ENCODE measurements around the gene INPP5D. TPM values are rescaled to one million over a fixed set of nuclear protein-coding genes. Genes with fewer than 3 reads are reported as not detected.

Gene INPP5D
- total RNA-seq, 4 donors from 2014 or later, result 7.8 to 40.4 (median 26.1) TPM

DNA sequence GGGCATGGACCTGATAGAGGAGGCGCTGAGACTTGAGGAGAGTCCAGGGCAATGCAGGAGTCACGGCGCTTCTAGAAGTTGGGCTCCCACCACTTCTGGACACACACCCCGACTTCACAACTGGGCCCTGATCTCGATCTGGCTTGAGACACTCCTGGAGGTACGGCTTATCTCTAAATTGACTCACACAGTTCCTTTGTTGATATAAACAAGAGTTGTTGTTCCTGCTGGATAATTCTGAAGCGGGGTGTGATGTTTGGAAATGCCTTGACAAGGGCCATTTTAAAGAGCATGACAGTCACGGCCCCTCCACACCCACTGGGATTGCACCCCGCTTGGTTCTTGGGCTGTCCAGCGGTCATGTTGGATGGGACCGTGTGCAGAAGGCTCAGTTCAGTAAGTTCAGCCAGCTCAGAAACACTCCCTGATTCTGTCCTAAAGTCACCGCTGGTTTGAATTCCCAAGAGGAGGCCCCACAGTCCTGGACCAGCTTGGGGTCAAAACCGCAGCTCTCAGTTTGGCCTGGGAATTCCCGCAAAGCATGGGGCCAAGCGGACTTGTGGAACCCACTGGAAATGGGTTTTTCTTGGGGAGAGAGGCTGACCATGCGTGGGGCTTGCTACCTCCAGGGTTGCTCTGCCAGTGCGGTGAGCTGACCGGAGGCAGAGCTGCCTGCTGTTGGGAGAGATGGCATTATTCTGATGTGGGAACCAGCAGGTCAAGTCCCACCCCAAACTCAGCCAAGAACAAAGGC is 37.0 kb upstream of the INPP5D start:
- Histone ChIP-seq H3K4me1 (peaks cover 0 to 4% (median 2%) of the 10 kb centered on the region in 4 donors), H3K9me3 (no peaks in the 10 kb centered on the region), H3K27me3 (no peaks in the 10 kb centered on the region), H3K36me3 (no peaks in the 10 kb centered on the region), H3K27ac (no peak overlapping the region), H3K4me3 (no peak overlapping the region)
- TF ChIP-seq POLR2AphosphoS5 (IDR thresholded peaks at IDR 0.05) (no peak), POLR2A (IDR thresholded peaks at IDR 0.05) (no peak), EP300 (IDR thresholded peaks at IDR 0.05; ENCODE audit: low read depth) (no peak)
- TF ChIP-seq, protein P1, sequence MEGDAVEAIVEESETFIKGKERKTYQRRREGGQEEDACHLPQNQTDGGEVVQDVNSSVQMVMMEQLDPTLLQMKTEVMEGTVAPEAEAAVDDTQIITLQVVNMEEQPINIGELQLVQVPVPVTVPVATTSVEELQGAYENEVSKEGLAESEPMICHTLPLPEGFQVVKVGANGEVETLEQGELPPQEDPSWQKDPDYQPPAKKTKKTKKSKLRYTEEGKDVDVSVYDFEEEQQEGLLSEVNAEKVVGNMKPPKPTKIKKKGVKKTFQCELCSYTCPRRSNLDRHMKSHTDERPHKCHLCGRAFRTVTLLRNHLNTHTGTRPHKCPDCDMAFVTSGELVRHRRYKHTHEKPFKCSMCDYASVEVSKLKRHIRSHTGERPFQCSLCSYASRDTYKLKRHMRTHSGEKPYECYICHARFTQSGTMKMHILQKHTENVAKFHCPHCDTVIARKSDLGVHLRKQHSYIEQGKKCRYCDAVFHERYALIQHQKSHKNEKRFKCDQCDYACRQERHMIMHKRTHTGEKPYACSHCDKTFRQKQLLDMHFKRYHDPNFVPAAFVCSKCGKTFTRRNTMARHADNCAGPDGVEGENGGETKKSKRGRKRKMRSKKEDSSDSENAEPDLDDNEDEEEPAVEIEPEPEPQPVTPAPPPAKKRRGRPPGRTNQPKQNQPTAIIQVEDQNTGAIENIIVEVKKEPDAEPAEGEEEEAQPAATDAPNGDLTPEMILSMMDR (IDR thresholded peaks at IDR 0.05), result no peak
- intact Hi-C loops (cut with DNase I; ENCODE audit: low total_unique reads) (no loop called here), in situ Hi-C loops (cut with MboI; ENCODE audit: low pct_ligation_motif_present in 1 of 4, low pct_unique_long_range_greater_than_20kb in 1 of 4, low sequenced_read_pairs in 3 of 4) (no loop called here)
- WGBS, 2 donors (ENCODE audit: low coverage in 1 of 2), result 90 to 100% methylated on average over 2 to 18 of the region's 18 CpGs
- no peak for DNase-seq

DNA sequence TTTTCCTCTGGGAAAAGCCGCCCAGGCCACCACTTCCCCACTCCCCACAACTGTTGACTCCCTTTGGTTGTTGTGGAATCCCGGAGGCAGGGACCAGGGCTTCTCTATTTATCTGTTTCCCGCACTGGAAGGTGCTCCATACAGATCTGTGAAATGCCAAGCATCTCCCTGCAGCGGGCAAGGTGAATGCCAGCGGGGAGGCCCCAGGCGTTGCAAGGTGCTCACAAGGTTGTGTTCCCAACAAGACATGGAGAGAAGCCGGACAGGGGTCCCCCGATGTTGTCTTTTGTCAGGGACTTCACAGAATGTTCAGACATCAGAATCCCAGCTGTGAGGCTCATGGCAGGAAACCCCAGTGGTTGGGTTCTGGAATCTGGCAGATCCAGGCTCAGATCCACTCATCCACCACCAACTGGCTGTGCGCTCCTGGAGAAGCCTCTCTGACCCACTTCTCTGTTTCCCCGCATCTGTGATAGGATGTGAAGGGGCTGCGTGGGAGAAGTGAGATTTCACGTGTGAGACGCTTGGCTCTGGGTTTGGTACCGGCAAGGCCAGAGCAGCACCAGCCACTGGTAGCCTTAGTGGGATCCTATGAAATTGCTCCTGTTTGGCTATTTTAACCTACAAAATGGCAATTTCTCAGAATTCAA is 36.3 kb upstream of the INPP5D start:
- Histone ChIP-seq H3K27me3 (no peaks in the 10 kb centered on the region), H3K4me1 (peaks cover 0 to under 1% (median 0%) of the 10 kb centered on the region in 4 donors), H3K27ac (no peak overlapping the region), H3K4me3 (no peak overlapping the region), H3K9me3 (no peaks in the 10 kb centered on the region), H3K36me3 (no peaks in the 10 kb centered on the region)
- intact Hi-C loops (cut with DNase I; ENCODE audit: low total_unique reads) (no loop called here), in situ Hi-C loops (cut with MboI; ENCODE audit: low pct_ligation_motif_present in 1 of 4, low pct_unique_long_range_greater_than_20kb in 1 of 4, low sequenced_read_pairs in 3 of 4) (no loop called here)
- TF ChIP-seq, protein P1 (IDR thresholded peaks at IDR 0.05), result no peak
- TF ChIP-seq EP300 (IDR thresholded peaks at IDR 0.05; ENCODE audit: low read depth) (no peak), POLR2AphosphoS5 (IDR thresholded peaks at IDR 0.05) (no peak), POLR2A (IDR thresholded peaks at IDR 0.05) (no peak)
- WGBS, 2 donors (ENCODE audit: low coverage in 1 of 2), result 80 to 91% methylated on average over 1 to 14 of the region's 14 CpGs
- DNase-seq, result no peak

DNA sequence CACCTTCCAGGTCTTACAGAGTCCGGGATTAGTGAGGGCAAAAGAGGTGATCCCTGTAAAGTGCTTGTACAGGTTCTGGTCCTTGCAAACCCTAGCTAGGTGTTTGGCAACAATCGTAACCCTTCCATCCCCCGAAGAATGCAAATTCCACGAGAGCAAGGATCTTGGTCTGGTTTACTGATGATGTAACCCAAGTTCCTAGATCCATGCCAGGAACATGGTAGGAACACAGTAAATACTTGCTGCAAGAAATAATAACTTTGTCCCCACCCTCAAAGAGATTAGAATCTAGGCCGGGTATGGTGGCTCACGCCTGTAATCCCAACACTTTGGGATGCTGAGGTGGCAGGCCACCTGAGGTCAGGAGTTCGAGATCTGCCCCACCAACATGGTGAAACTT is 34.4 kb upstream of the INPP5D start:
- in situ Hi-C loops (cut with MboI; ENCODE audit: low pct_ligation_motif_present in 1 of 4, low pct_unique_long_range_greater_than_20kb in 1 of 4, low sequenced_read_pairs in 3 of 4), result loop anchor here in 1 of 4 donors (25.0 kb wide), 1 partner anchor 163 kb away; the partner anchor contains the start of gene SNORC
- no peak for DNase-seq
- 87% methylated on average over 7 of the region's 7 CpGs; no CpG with 5 or more reads in 1 of the 2 donors for WGBS, 2 donors (ENCODE audit: low coverage in 1 of 2)

More for the DNA sequence above, 34.4 kb upstream of the INPP5D start:
- Histone ChIP-seq H3K9me3 (no peaks in the 10 kb centered on the region), H3K4me3 (no peak overlapping the region), H3K4me1 (no peaks in the 10 kb centered on the region), H3K36me3 (no peaks in the 10 kb centered on the region), H3K27me3 (no peaks in the 10 kb centered on the region), H3K27ac (no peak overlapping the region)
- TF ChIP-seq POLR2AphosphoS5 (IDR thresholded peaks at IDR 0.05), result no peak
- no peak for TF ChIP-seq EP300 (IDR thresholded peaks at IDR 0.05; ENCODE audit: low read depth)
- TF ChIP-seq POLR2A (IDR thresholded peaks at IDR 0.05), result no peak
- TF ChIP-seq, protein P1 (IDR thresholded peaks at IDR 0.05), result no peak
- intact Hi-C loops (cut with DNase I; ENCODE audit: low total_unique reads), result no loop called here

Data from transverse colon (tissue), 4 donors.